Mammary epithelial cell (primary cell): ENCODE measurements around the gene IDH2.

ENCODE experiments used
- CTCF ChIP-seq, 2 donors: IDR thresholded peaks in 1 of 2; conservative IDR thresholded peaks in 1 of 2; 2 replicates each; pipeline ENCODE4 v1.5.1; 2011 to 2012; ENCODE audit warnings: inconsistent platforms in 2 of 2, low read length in 2 of 2, mild to moderate bottlenecking in 2 of 2, control low read depth in 1 of 2, low read depth in 1 of 2; ENCODE audit not compliant: insufficient read depth in 1 of 2; ENCODE audit errors: extremely low read depth in 1 of 2
- EZH2 ChIP-seq: IDR thresholded peaks from 2 replicates; pipeline ENCODE4 v1.6.1; 2012; ENCODE audit warnings: low read length, inconsistent platforms, borderline replicate concordance

- TF ChIP-seq CTCF (conservative IDR thresholded peaks at IDR 0.05 in 1 of 2, IDR thresholded peaks at IDR 0.05 in 1 of 2; ENCODE audit: extremely low read depth in 1 of 2, insufficient read depth in 1 of 2, low read depth in 1 of 2, low read length in 2 of 2) (no peak), EZH2 (no peak)
These were observed 11.9 kb downstream of the IDH2 start for GRCh38 chr15:90090226-90090848.
